HCT116 (cell line): Measurements from ENCODE around the gene AFF1.

Experiments used
- POLR2A ChIP-seq: IDR thresholded peaks from 2 replicates; pipeline ENCODE4 v1.7.0; 2011; ENCODE audit warnings: borderline replicate concordance; ENCODE audit not compliant: insufficient read depth, insufficient read length; ENCODE audit errors: extremely low read depth
- TF ChIP-seq, protein P1 (sequence below), 3 experiments: fragments of 200-600 bp in 1 of 3; sonication (generic) in 1 of 3; IDR thresholded peaks in 2 of 3; conservative IDR thresholded peaks in 1 of 3; 2 replicates each; pipeline ENCODE4 v1.5.1; 2012 to 2017; ENCODE audit warnings: low read depth in 2 of 3, low read length in 2 of 3, antibody characterized with exemption in 1 of 3, borderline replicate concordance in 1 of 3, control low read depth in 1 of 3, mild to moderate bottlenecking in 1 of 3, mixed read lengths in 1 of 3, mixed run types in 1 of 3, moderate library complexity in 1 of 3; ENCODE audit not compliant: insufficient read depth in 1 of 3

DNA sequence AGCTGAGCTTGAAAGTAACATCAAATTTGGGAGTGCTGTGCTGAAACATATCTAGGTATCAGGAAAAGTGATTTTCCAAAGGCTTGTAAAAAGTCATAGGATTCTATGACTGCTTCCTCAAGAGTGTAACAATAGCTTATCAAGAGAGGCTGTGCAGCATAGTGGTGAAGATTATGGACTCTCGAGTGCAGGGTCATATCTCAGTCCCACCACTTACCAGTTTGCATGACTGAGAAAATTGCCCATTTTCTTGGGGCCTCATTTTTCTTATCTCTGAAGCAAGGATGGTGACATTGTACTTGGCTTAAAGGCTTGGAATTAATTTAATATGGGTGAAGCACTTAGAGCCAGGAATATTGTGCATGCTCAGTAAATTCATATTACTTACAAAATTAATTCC, 57.2 kb downstream of the AFF1 start:
- no peak for TF ChIP-seq POLR2A
- TF ChIP-seq, protein P1, sequence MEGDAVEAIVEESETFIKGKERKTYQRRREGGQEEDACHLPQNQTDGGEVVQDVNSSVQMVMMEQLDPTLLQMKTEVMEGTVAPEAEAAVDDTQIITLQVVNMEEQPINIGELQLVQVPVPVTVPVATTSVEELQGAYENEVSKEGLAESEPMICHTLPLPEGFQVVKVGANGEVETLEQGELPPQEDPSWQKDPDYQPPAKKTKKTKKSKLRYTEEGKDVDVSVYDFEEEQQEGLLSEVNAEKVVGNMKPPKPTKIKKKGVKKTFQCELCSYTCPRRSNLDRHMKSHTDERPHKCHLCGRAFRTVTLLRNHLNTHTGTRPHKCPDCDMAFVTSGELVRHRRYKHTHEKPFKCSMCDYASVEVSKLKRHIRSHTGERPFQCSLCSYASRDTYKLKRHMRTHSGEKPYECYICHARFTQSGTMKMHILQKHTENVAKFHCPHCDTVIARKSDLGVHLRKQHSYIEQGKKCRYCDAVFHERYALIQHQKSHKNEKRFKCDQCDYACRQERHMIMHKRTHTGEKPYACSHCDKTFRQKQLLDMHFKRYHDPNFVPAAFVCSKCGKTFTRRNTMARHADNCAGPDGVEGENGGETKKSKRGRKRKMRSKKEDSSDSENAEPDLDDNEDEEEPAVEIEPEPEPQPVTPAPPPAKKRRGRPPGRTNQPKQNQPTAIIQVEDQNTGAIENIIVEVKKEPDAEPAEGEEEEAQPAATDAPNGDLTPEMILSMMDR (IDR thresholded peaks at IDR 0.05 in 2 of 3, conservative IDR thresholded peaks at IDR 0.05 in 1 of 3; ENCODE audit: borderline replicate concordance in 1 of 3, insufficient read depth in 1 of 3, low read depth in 2 of 3, low read length in 2 of 3) = no peak
